Stimulated activated CD4-positive, alpha-beta T cell treated with anti-CD3 and anti-CD28 coated beads, Interleukin-2, amount 100 ng/mL, for 48 hours (primary cell): ENCODE data around the gene RPA1.

Experiments
- DNase-seq, 2 donors: peaks; one replicate each; pipeline ENCODE4 v3.0.0-alpha.2; 2020

RPA1 gene

GRCh38 chr17:1942666-1943435 is 113.0 kb downstream of the RPA1 start:
- DNase-seq = no peak

- DNase-seq = no peak
Measured at GRCh38 chr17:1943436-1943831, 113.6 kb downstream of the RPA1 start.

GRCh38 chr17:1945621-1946020 is 115.8 kb downstream of the RPA1 start:
- DNase-seq = no peak

- no peak for DNase-seq
Measured at GRCh38 chr17:1946021-1946932, 116.5 kb downstream of the RPA1 start.

- DNase-seq = no peak
Measured at GRCh38 chr17:1947229-1947742, 117.5 kb downstream of the RPA1 start.

GRCh38 chr17:1947743-1948516 is 118.1 kb downstream of the RPA1 start:
- DNase-seq = no peak

GRCh38 chr17:1948517-1948825 is 118.7 kb downstream of the RPA1 start:
- DNase-seq = no peak
